HG03175 (cell line): Measurements from ENCODE around the gene CCDC152.
"Not testable (repeated sequence)": the region's sequence is repeated elsewhere in the genome, so short reads cannot be mapped to it uniquely, and the experiment has no call there.

Experiments used
- ATAC-seq: cut with Tn5 transposase; IDR thresholded peaks from one replicate; pipeline ENCODE4 v1.9.1; 2021; ENCODE audit warnings: mild to moderate bottlenecking, moderate library complexity; ENCODE audit not compliant: unreplicated experiment

Gene CCDC152

DNA sequence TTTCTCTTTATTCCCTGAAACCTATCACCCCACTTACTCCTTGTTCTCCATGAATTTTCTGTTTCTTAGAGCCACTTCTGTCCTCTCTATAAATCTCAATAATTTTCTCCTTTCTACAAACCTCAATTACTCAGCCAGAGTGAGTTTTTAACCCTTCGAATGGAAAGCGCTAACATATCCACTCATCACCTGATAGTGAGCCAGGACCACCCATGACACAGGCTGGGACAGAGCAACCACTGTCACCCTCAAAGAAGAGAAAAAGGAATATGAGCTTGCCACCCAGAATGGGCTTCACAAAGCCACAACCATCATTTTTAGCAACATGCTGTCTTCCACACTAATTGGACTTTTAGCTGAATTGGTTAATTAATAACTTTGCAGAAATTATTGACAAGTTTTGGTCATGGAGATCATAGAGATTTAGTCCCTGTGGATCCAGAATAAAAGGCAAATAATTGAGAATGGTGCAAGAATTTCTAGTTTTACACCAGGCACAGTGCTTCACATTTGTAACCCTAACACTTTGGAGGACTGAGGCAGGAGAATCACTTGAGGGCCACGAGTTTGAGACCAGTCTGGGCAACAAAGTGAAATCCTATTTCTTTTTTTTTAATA lies 87.2 kb downstream of the CCDC152 start:
- no peak for ATAC-seq

DNA sequence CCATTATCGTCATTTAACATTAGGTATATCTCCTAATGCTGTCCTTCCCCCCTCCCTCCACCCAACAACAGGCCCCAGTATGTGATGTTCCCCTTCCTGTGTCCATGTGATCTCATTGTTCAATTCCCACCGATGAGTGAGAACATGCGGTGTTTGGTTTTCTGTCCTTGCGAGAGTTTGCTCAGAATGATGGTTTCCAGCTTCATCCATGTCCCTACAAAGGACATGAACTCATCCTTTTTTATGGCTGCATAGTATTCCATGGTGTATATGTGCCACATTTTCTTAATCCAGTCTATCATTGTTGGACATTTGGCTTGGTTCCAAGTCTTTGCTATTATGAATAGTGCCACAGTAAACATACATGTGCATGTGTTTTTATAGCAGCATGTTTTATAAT lies 87.8 kb downstream of the CCDC152 start:
- not testable (repeated sequence) for ATAC-seq

GRCh38 chr5:42848545-42848944 lies 91.9 kb downstream of the CCDC152 start:
- ATAC-seq = no peak

- no peak for ATAC-seq
Observed at GRCh38 chr5:42851481-42851880, 94.9 kb downstream of the CCDC152 start.
